Upper lobe of right lung (tissue), 1 donor: ENCODE measurements around the gene SMIM17. TPM values are rescaled to one million over a fixed set of nuclear protein-coding genes. Genes with fewer than 3 reads are reported as not detected.

Experiments used
- ATAC-seq: fragments of 200-7000 bp; cut with Tn5 transposase; one replicate; pipeline ENCODE4 v1.9.1; 2020; ENCODE audit warnings: mild to moderate bottlenecking, moderate library complexity
- DNase-seq: peaks from one replicate; pipeline ENCODE4 v3.0.0-alpha.2; 2020
- H3K27ac ChIP-seq: fragments of 200-600 bp; one replicate; pipeline ENCODE4 v1.8.0; 2022
- H3K27me3 ChIP-seq: fragments of 200-600 bp; one replicate; pipeline ENCODE4 v1.8.0; 2022; ENCODE audit warnings: mild to moderate bottlenecking
- H3K36me3 ChIP-seq: fragments of 200-600 bp; one replicate; pipeline ENCODE4 v1.8.0; 2022
- H3K4me1 ChIP-seq: fragments of 200-600 bp; one replicate; pipeline ENCODE4 v1.8.0; 2022
- H3K4me3 ChIP-seq: fragments of 200-600 bp; one replicate; pipeline ENCODE4 v1.8.0; 2022; ENCODE audit warnings: mild to moderate bottlenecking
- H3K9me3 ChIP-seq: fragments of 200-600 bp; one replicate; pipeline ENCODE4 v1.8.0; 2022
- intact Hi-C: fragments of 100-400 bp; cut with DNase I; formaldehyde crosslinking; loops from one replicate; pipeline ENCODE4 v1.11.0; 2022
- total RNA-seq: library from RNA; stranded (reverse); fragmentation: NEBNext Ultra II Directional; extraction: Animal tissue kit (Norgen Biotek cat#: 25700); gene quantifications from one replicate; pipeline ENCODE4 v1.2.1, GENCODE V29; 2021
- TF ChIP-seq, protein P1 (sequence below): fragments of 200-600 bp; IDR thresholded peaks from one replicate; pipeline ENCODE4 v1.8.0; 2022; ENCODE audit warnings: antibody characterized with exemption
- donor health status: DM: no; HTN: yes; CAD: no; lungs with severe emphysema.

The SMIM17 gene
- total RNA-seq, 1 donor from 2014 or later = not detected

DNA sequence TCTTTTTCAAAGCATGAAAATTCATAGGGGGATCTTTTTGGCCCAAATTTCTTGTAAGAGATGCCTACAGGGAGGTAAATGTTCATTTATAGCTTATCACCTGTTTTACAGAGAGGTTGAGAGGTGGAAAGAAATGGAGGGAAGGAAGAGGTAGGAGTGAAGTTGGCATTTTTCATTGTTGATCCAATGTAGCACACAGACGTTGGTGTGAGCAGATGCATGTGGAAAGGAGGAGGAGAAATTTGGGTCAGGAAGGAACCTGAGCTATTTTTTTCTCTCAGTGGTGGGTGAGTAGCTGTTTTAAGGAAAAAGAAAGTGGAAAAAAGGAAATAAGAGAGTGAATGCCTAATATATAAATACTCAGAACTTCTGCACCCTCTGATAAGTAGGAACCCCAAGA lies 9.9 kb upstream of the SMIM17 start:
- no peak overlapping the region for H3K27ac ChIP-seq
- H3K36me3 ChIP-seq = no peaks in the 10 kb centered on the region
- DNase-seq (no peak), ATAC-seq (no peak)
- intact Hi-C loops = no loop called here
- H3K9me3 ChIP-seq = peaks cover 28% of the 10 kb centered on the region
- H3K4me1 ChIP-seq = no peaks in the 10 kb centered on the region
- H3K4me3 ChIP-seq = no peak overlapping the region
- no peaks in the 10 kb centered on the region for H3K27me3 ChIP-seq
- TF ChIP-seq, protein P1, sequence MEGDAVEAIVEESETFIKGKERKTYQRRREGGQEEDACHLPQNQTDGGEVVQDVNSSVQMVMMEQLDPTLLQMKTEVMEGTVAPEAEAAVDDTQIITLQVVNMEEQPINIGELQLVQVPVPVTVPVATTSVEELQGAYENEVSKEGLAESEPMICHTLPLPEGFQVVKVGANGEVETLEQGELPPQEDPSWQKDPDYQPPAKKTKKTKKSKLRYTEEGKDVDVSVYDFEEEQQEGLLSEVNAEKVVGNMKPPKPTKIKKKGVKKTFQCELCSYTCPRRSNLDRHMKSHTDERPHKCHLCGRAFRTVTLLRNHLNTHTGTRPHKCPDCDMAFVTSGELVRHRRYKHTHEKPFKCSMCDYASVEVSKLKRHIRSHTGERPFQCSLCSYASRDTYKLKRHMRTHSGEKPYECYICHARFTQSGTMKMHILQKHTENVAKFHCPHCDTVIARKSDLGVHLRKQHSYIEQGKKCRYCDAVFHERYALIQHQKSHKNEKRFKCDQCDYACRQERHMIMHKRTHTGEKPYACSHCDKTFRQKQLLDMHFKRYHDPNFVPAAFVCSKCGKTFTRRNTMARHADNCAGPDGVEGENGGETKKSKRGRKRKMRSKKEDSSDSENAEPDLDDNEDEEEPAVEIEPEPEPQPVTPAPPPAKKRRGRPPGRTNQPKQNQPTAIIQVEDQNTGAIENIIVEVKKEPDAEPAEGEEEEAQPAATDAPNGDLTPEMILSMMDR = no peak

DNA sequence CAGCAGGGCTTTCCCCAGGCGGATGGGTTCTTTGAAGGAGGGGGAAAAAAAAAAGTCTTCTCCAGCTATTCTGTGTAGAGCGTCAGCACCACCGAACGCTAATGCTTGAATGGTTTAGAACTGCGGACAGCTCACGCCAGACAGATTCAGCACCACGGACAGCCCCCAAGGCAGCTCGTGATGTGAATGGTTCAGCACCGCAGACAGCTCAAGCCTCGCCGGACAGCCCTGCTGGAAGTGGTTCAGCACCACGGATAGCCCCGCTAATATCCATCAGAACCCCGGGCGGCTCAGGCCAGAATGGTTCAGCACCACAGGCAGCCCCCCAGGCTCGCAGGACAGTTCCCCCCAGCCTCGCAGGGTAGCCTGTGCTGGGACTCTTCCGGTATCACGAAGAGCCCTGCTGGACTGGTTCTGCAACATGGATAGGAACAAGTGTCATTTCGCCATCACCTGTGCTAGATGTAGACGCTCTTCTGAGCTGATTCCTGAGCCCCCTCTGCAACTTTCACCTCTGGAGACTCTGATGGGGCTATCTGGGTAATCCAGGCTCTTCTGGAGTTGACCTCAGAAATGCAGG lies 4.9 kb upstream of the SMIM17 start:
- H3K9me3 ChIP-seq = peaks cover 13% of the 10 kb centered on the region
- H3K36me3 ChIP-seq = no peaks in the 10 kb centered on the region
- ATAC-seq (peak; percentile 61), DNase-seq (no peak)
- intact Hi-C loops = no loop called here
- H3K4me3 ChIP-seq = no peak overlapping the region
- TF ChIP-seq, protein P1 = no peak
- no peak overlapping the region for H3K27ac ChIP-seq
- no peaks in the 10 kb centered on the region for H3K4me1 ChIP-seq
- H3K27me3 ChIP-seq = peaks cover 9% of the 10 kb centered on the region

DNA sequence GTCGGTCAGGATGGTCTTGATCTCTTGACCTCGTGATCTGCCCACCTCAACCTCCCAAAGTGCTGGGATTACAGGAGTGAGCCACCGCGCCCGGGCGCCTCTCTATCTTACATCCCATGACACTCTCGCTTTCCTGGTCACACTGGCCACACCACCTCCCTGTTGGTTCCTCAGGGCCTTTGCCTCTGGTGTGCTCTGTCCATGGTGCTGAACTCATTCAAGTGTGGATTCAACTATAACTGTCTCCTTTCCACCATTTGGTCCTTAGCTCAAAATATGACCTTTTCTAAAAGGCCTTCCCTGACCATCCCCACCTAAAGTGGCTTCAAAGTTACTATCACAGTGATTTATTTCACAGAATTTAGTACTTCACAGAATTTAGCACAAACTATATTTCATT lies 3.7 kb upstream of the SMIM17 start:
- Histone ChIP-seq H3K9me3 (peaks cover 12% of the 10 kb centered on the region), H3K4me1 (no peaks in the 10 kb centered on the region)

DNA sequence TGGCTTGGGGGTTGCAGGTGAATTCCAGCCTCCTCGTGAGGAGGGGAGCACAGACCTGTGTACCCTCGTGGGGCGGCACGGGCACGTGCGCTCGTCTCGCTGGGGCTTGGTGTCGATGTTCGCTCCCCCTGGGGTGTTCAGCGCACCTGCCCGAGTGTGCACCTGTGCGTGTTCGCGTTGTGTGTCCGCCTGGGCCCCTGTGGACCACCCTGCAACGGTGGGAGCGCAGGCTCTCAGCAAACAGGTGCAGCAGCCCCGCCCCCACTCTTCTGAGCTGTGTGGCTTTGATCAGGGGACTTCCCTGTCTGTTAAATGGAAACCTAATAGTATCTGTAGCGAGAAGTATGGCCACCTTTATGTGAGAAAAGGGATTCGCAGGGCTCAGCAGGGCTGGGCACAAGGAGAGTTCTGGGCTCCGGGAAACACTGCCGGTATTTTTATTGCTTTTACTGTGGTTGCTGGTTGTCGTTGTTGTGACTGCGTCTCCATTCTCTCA lies 549 bp downstream of the SMIM17 start:
- H3K27ac ChIP-seq = no peak overlapping the region
- H3K4me1 ChIP-seq = no peaks in the 10 kb centered on the region
- no peak for DNase-seq
- TF ChIP-seq, protein P1 = no peak
- H3K36me3 ChIP-seq = no peaks in the 10 kb centered on the region
- no peak overlapping the region for H3K4me3 ChIP-seq
- intact Hi-C loops = no loop called here
- no peak for ATAC-seq
- H3K9me3 ChIP-seq = peaks cover 6% of the 10 kb centered on the region
- peaks cover 22% of the 10 kb centered on the region for H3K27me3 ChIP-seq

More for the DNA sequence above, 3.7 kb upstream of the SMIM17 start:
- no peaks in the 10 kb centered on the region for H3K36me3 ChIP-seq
- TF ChIP-seq, protein P1 = no peak
- H3K27me3 ChIP-seq = peaks cover 20% of the 10 kb centered on the region
- no peak overlapping the region for H3K27ac ChIP-seq
- intact Hi-C loops = no loop called here
- no peak overlapping the region for H3K4me3 ChIP-seq
- DNase-seq (no peak), ATAC-seq (no peak)

DNA sequence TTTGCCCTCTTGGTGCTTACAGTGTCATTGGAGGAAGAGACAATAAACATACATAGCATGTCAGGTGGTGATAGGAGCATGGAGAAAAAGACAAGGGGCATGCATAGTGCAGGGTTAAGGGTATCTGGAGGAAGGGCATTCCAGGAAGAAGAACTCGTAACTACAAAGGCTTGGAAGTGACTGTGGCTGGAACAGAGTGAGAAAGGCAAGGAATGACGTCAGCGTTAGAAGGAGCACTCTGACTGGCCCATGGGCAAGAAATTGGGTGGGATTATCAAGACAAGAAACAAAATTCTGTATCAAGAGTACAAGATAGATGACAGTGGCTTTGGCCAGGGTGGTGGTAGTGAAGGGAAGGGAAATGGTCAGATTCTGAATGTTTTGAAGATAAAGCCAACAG lies 11.2 kb downstream of the SMIM17 start:
- no peaks in the 10 kb centered on the region for H3K4me1 ChIP-seq
- intact Hi-C loops = no loop called here

More for the DNA sequence above, 11.2 kb downstream of the SMIM17 start:
- no peaks in the 10 kb centered on the region for H3K36me3 ChIP-seq
- H3K27me3 ChIP-seq = no peaks in the 10 kb centered on the region
- no peak overlapping the region for H3K4me3 ChIP-seq
- TF ChIP-seq, protein P1 = no peak
- ATAC-seq = no peak
- no peak overlapping the region for H3K27ac ChIP-seq
- DNase-seq = no peak
- peaks cover 4% of the 10 kb centered on the region for H3K9me3 ChIP-seq
